AG20443 (cell line): ENCODE data around the gene EIF2AK3.
"Not testable (repeated sequence)": the region's sequence is repeated elsewhere in the genome, so short reads cannot be mapped to it uniquely, and the experiment has no call there.

Experiments
- DNase-seq: peaks from one replicate; pipeline ENCODE4 v3.0.0; 2012; ENCODE audit warnings: low spot score, mixed read lengths

EIF2AK3 gene

DNA sequence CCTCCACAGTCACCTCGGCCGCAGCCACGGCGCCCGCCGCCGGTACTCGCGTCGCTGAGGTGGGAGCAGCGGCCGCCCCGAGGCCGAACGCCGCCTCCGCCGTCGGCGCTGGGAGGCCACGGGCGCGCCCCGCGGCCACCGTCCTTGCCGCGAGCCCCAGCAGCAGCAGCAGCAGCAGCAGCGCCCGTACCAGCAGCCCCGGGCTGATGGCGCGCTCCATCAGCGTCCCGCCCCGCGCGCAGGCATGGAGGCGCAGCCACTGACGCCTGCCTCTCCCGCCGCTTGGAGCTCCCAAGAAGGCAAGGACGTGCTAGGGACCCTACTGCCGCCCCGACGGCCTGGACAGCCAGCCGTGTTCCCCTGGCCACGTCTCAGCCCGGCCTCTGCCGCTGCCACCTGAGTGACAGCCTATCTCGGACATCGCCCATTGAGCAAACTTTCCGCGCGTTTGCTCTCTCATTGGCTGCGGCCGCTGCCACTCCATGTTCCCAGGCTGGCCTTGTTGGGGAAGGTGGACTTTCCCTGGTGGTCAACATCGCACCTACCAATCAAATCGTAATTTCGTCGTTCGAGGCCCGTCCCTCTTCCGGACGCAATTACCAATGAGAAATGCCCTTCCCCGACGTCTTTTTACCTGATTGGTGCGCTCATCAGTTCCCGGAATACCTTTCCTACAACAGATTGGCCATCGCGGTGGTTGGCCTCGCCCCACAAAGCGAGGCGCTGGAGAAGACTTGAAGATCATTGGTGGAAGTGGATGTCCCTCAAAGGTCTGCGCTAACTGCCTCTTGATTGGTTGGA is at the start of gene EIF2AK3:
Gene EIF2AK3 (minus strand): TSS at position 410 of the 801 bp plus-strand sequence. CDS start 190 bp downstream, at position 220.
- peak; percentile 96 for DNase-seq

- DNase-seq = no peak
Measured at GRCh38 chr2:88673363-88673762, 46.1 kb upstream of the EIF2AK3 start.

DNA sequence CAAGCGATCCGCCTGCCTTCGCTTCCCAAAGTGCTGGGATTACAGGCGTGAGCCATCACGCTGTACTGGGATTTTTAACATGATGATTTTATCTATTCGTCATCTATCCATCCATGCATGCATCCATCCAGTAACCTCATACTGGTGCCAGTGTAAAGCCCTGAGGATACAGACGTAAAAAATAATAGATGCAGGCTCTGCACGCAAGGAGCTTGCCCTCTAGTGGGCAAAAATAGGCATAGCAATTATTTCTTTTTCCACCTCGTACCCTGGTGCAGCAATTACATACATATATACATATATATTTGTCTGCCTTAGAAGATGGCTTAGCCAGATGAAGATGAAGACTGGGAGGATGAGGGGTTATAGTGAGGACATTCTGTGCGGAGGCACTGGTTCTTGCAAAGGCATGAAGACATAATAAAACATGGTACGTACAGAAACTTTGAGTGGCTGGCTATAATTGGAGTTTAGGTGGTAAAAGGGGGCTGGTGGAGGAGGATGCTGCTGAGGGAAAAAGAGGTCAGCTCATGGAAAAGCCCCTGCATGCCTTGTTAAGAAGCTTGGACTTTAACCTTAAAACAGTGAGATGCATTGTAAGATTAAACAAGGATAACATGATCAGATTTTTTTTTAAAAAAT is 44.6 kb upstream of the EIF2AK3 start:
- DNase-seq = peak; percentile 79

- DNase-seq = peak; percentile 67
Measured at GRCh38 chr2:88669482-88670214, 42.4 kb upstream of the EIF2AK3 start.

GRCh38 chr2:88668862-88669261 is 41.6 kb upstream of the EIF2AK3 start:
- no peak for DNase-seq

GRCh38 chr2:88667219-88667618 is 40.0 kb upstream of the EIF2AK3 start:
- DNase-seq = no peak

- no peak for DNase-seq
Measured at GRCh38 chr2:88666576-88666975, 39.3 kb upstream of the EIF2AK3 start.

DNA sequence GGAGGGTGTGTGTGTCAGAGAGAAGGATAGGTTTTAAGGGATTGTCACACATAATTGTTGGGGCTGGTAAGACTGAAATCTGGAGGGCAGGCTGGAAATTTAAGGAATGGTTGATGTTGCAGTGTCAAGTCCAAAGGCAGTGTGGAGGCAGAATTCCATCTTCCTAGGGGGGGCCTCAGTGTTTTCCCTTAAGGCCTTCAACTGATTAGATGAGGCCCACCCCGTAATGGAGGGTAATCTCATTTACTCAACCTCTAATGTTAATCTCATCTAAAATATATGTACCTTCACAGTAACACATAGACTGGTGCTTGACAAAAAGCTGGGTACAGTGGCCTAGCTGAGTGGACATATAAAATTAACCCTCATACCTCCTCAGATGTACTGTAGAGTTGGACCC is 33.4 kb upstream of the EIF2AK3 start:
- DNase-seq = no peak

DNA sequence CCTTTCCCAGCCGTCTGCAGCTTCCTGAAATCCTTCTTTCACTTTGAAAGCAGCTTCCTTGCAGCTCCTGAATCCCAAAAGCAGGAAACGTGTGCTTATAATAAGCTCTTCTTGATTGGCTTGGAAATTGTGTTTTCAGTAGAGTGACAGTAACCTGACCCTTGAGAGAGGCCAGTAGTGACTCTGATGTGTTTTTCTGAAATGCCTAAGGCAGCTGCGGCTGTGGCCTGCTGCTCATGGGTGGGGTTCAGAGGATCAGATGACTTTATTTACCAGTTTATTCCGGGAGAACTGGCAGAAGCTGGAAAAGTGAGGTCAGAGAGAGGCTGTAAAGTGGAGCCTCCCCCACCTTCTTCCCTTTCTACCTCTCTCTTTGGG is 32.3 kb upstream of the EIF2AK3 start:
- peak; percentile 80 for DNase-seq

DNA sequence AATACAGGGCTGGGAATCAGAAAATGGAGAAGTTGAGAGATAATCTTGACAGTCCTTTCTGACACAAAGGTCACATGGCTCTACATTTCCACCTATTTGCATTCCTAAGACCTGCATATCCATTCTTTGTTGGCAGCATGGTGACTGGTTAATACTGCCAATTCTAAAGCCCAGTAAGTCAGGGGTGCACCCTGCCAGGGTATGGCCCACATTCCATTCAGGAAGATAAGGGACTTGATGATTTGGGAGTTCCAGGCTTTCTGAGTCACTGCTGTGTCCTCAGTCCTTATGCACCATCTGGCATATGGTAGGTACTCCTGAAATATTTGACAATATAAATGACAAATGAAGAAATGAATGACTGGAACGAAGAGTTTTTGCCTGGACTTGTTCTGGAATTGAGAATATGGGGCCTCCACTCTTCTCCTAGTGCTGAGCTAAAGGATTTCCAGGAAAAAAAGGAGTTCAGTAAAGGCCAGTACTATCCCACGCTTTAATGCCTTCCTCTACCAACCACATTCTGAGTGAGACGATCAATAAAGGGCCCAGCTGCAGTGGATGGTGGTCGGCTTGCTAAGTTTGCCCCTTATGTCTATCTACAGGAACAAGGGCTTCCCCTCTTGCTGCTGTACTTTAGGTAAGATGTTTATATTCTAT is 31.7 kb upstream of the EIF2AK3 start:
- DNase-seq = peak; percentile 29

GRCh38 chr2:88658326-88658725 is 31.1 kb upstream of the EIF2AK3 start:
- DNase-seq = peak; percentile 67

DNA sequence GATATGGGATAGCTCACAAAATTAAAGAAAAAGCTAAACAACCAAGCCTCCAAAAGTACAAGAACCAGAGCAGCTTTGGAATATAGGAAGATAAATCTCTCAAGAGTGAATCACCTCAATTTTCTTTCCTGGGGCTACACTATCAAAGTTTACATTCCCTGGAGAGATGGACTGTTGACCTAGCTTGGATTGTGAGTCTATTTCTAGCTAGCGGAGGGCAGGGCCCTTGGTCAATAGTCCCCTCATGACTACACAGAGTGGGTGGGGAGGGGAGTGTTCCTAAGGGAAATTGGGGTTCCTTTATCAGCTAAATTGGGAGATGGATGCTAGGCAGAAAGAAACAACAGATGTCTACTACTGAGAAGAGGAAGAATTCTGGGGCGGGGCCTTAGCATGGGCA is 29.9 kb upstream of the EIF2AK3 start:
- DNase-seq = no peak

DNA sequence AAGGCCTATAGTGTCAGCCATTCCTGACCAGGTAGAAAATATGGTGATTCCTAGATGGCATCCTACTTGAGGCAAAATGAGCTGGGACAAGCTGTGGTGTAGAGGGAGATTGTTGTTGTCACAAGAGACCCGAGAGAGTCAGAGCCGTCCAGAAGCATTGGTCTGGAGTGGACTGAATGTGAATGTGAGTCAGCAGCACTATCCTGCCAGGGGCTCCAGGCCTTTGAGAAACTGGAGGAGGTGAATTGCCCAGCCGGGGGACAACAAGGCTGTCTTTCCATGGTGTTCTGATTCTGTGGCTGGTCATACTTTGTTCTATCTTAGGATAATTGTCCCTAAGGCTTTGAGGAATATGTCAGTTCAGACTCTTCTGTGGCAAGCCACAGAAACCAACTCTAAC is 29.4 kb upstream of the EIF2AK3 start:
- DNase-seq = peak; percentile 26

DNA sequence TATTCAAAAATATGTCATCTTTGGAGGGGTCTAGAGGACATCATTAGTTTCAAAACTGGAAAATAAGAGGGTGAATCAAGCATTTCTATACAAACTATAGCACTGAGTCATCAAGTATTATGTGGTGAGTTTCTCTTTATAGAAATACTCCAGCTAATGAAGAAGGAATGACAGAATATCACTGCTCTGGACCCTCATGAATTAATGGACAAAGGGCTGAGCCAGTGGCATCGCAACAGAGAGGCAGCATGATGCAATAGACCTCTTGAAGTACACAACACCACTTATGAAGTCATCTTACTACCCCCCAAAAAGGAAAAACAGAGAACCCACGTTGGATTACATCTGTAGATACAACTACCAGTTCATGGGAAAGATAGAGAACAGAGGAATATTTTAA is 27.4 kb upstream of the EIF2AK3 start:
- DNase-seq = no peak

DNA sequence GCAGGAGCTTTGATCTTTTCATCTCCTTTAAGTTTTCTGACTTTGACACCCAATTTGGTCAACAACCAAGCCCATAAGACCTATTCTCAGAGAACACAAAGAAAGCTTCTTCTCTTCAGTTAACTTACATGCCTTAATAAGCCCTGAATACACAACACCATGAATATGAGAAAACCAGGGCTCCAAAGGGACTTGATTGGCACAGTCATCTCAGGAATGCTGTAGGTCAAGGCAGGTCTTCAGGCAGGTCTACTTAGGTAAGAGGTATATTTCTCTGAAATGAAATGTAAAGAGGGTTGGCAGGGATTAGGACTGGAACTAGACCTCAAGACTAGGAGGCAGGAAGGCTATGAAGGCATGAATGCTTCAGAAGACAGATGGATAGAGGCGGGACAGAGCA is 24.4 kb upstream of the EIF2AK3 start:
- DNase-seq = no peak

- DNase-seq = not testable (repeated sequence)
Measured at GRCh38 chr2:88645291-88645882, 18.1 kb upstream of the EIF2AK3 start.

- no peak for DNase-seq
Measured at GRCh38 chr2:88642278-88642677, 15.0 kb upstream of the EIF2AK3 start.

DNA sequence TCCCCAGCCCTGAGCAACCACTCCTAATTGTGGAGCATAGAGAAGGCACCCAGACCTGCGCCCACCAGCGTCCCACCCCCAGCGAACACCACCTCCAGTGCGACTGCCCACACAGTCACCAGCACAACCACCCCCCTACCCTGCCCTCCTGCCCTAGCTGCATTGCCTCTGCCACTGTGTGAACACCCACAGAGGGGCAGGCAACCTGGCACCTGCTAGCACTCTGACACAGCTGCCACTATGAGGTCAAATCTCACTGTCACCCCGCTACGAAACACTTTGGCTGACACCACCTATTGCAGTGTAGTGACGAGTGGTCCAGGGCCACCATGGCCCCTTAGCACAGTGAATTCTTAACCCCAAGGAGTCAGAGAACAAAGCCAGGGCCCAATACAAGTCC is 14.1 kb upstream of the EIF2AK3 start:
- no peak for DNase-seq

GRCh38 chr2:88639865-88640264 is 12.6 kb upstream of the EIF2AK3 start:
- DNase-seq = no peak

DNA sequence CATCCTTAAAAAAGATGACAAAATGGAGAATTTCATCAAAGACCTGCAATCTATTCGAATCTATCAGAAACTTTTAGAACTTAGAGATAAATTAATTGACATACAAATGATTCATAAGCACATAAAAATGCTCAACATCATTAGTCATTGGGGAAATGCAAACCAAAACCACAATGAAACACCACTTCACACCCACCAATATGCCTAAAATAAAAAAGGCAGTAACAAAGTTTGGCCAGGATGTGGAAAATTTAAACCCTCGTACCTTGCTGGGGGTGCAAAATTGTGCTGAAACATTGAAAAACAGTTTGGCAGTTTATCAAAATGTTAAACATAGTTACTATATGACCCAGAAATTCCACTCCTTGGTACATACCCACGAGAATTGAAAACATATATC is 11.5 kb upstream of the EIF2AK3 start:
- no peak for DNase-seq

DNA sequence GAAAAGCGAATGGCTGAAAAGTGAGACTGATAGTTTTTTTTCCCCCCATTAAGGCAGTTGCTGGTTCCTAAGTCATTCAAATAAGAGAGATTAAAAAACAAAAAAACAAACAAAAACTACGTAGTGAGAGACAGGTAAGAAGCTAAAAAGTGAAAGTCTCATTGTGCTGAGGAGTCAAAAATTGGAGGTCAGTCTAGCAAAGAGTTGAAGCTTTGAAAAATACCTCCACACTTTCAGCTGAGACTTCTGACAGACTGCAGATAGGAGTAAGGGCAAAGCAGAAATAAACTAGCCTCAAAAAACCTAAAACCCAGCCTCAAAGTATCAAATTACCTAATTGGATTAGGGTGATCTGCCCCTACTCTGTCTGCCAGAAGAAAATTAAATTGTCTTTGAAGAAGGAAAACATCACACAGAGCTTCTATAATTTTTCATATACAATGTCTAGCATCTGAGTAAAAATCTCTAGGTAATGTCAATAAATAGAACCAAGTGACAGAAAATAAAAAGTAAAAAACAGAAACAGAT is 10.9 kb upstream of the EIF2AK3 start:
- DNase-seq = no peak

- DNase-seq = no peak
Measured at GRCh38 chr2:88637464-88637863, 10.2 kb upstream of the EIF2AK3 start.
